ENCODE measurements around the gene S100A13.

Gene S100A13

GRCh38 chr1:153614906-153615305, 12.4 kb downstream of the S100A13 start:
- Histone ChIP-seq H3K9me3 (ENCODE audit: low read length) (no peaks in the 10 kb centered on the region), H3K27ac (ENCODE audit: low read depth, low read length, poor library complexity, severe bottlenecking) (no peak overlapping the region), H4K20me1 (ENCODE audit: insufficient read depth, low read length) (no peaks in the 10 kb centered on the region), H3K4me1 (ENCODE audit: insufficient read depth, low read length, severe bottlenecking) (no peaks in the 10 kb centered on the region), H3K79me2 (ENCODE audit: insufficient read depth, low read length) (no peaks in the 10 kb centered on the region), H3K9me2 (ENCODE audit: low read depth, low read length) (no peaks in the 10 kb centered on the region), H3K4me2 (ENCODE audit: low read length) (no peak overlapping the region), H3K36me3 (ENCODE audit: insufficient read depth, low read length) (no peaks in the 10 kb centered on the region; the same call in 1 of the 2 replicates), H3K4me3 (ENCODE audit: low read depth, low read length, poor library complexity, severe bottlenecking) (no peak overlapping the region), H2AFZ (ENCODE audit: low read length) (no peak overlapping the region), H3F3A (ENCODE audit: insufficient read depth, low read length) (no peaks in the 10 kb centered on the region), H3K9ac (ENCODE audit: low read length) (no peak overlapping the region), H3K27me3 (ENCODE audit: insufficient read depth, low read length) (no peaks in the 10 kb centered on the region)
- TF ChIP-seq CTCF (IDR thresholded peaks at IDR 0.05; ENCODE audit: low read length) = no peak
- TF ChIP-seq EZH2 (IDR thresholded peaks at IDR 0.05; ENCODE audit: borderline replicate concordance, low read length) = no peak

GRCh38 chr1:153614189-153614900, 13.0 kb downstream of the S100A13 start:
- Histone ChIP-seq H3K4me2 (ENCODE audit: low read length) (no peak overlapping the region), H3F3A (ENCODE audit: insufficient read depth, low read length) (no peaks in the 10 kb centered on the region), H3K27me3 (ENCODE audit: insufficient read depth, low read length) (no peaks in the 10 kb centered on the region), H3K36me3 (ENCODE audit: insufficient read depth, low read length) (no peaks in the 10 kb centered on the region; the same call in 1 of the 2 replicates), H4K20me1 (ENCODE audit: insufficient read depth, low read length) (no peaks in the 10 kb centered on the region), H3K27ac (ENCODE audit: low read depth, low read length, poor library complexity, severe bottlenecking) (no peak overlapping the region), H3K9me2 (ENCODE audit: low read depth, low read length) (no peaks in the 10 kb centered on the region), H3K79me2 (ENCODE audit: insufficient read depth, low read length) (no peaks in the 10 kb centered on the region), H3K9ac (ENCODE audit: low read length) (no peak overlapping the region), H3K9me3 (ENCODE audit: low read length) (no peaks in the 10 kb centered on the region), H3K4me3 (ENCODE audit: low read depth, low read length, poor library complexity, severe bottlenecking) (no peak overlapping the region), H2AFZ (ENCODE audit: low read length) (no peak overlapping the region), H3K4me1 (ENCODE audit: insufficient read depth, low read length, severe bottlenecking) (no peaks in the 10 kb centered on the region)
- TF ChIP-seq EZH2 (IDR thresholded peaks at IDR 0.05; ENCODE audit: borderline replicate concordance, low read length) = no peak
- TF ChIP-seq CTCF (IDR thresholded peaks at IDR 0.05; ENCODE audit: low read length) = no peak

GRCh38 chr1:153613406-153613805, 13.9 kb downstream of the S100A13 start:
- no peaks in the 10 kb centered on the region for H3K9me3 ChIP-seq (ENCODE audit: low read length)
- H3K27me3 ChIP-seq (ENCODE audit: insufficient read depth, low read length) = no peaks in the 10 kb centered on the region
- no peak overlapping the region for H3K27ac ChIP-seq (ENCODE audit: low read depth, low read length, poor library complexity, severe bottlenecking)
- no peak for TF ChIP-seq CTCF (IDR thresholded peaks at IDR 0.05; ENCODE audit: low read length)
- no peak for TF ChIP-seq EZH2 (IDR thresholded peaks at IDR 0.05; ENCODE audit: borderline replicate concordance, low read length)
- H3K9ac ChIP-seq (ENCODE audit: low read length) = no peak overlapping the region
- H3K36me3 ChIP-seq (ENCODE audit: insufficient read depth, low read length) = no peaks in the 10 kb centered on the region
- H2AFZ ChIP-seq (ENCODE audit: low read length) = no peak overlapping the region
- no peaks in the 10 kb centered on the region for H3K4me1 ChIP-seq (ENCODE audit: insufficient read depth, low read length, severe bottlenecking)
- H4K20me1 ChIP-seq (ENCODE audit: insufficient read depth, low read length) = no peaks in the 10 kb centered on the region
- no peak overlapping the region for H3K4me3 ChIP-seq (ENCODE audit: low read depth, low read length, poor library complexity, severe bottlenecking)
- H3K4me2 ChIP-seq (ENCODE audit: low read length) = no peak overlapping the region
- H3F3A ChIP-seq (ENCODE audit: insufficient read depth, low read length) = no peaks in the 10 kb centered on the region
- H3K9me2 ChIP-seq (ENCODE audit: low read depth, low read length) = no peaks in the 10 kb centered on the region
- no peaks in the 10 kb centered on the region for H3K79me2 ChIP-seq (ENCODE audit: insufficient read depth, low read length)

All from OCI-LY1 (cell line).